ENCODE results near the gene CBR3. TPM values are rescaled to one million over a fixed set of nuclear protein-coding genes. Genes with fewer than 3 reads are reported as not detected.

Gene CBR3
- total RNA-seq, 4 donors from 2014 or later = 15.4 to 32.0 (median 18.4) TPM

- TF ChIP-seq CTCF (IDR thresholded peaks at IDR 0.05) = no peak
- ATAC-seq (ENCODE audit: low FRiP score) (no peak), DNase-seq (ENCODE audit: low spot score) (no peak)
These were observed 58.3 kb downstream of the CBR3 start for GRCh38 chr21:36193200-36193599.

- DNase-seq (ENCODE audit: low spot score) (no peak), ATAC-seq (ENCODE audit: low FRiP score) (no peak)
- TF ChIP-seq CTCF (IDR thresholded peaks at IDR 0.05) = no peak
These were observed 59.1 kb downstream of the CBR3 start for GRCh38 chr21:36194024-36194423.

GRCh38 chr21:36195613-36196012 lies 60.7 kb downstream of the CBR3 start:
- DNase-seq (ENCODE audit: low spot score) (no peak), ATAC-seq (ENCODE audit: low FRiP score) (no peak)
- TF ChIP-seq CTCF (IDR thresholded peaks at IDR 0.05) = no peak

Other genes starting within 250 kb of the CBR3 start
- gene SETD4, start 74.6 kb upstream of the CBR3 start, total RNA-seq = 10 to 100 TPM; 12.6 to 22.7 (median 16.8) TPM
- gene CBR1, start 65.1 kb upstream of the CBR3 start, total RNA-seq = 100 to 1,000 TPM in 2 of 4 donors, 10 to 100 TPM in 2; 73.1 to 158 (median 93.3) TPM
- gene DOP1B, start 21.7 kb downstream of the CBR3 start, total RNA-seq = 10 to 100 TPM in 3 of 4 donors, 1 to 10 TPM in 1; 6.9 to 17.7 (median 15.1) TPM
- gene MORC3, start 185.1 kb downstream of the CBR3 start, total RNA-seq = 10 to 100 TPM; 26.8 to 43.2 (median 34.1) TPM

Data from omental fat pad (tissue), 4 donors.